ENCODE data around the gene PFKFB3. TPM values are rescaled to one million over a fixed set of nuclear protein-coding genes. Genes with fewer than 3 reads are reported as not detected.

The PFKFB3 gene
- total RNA-seq (10 to 100 TPM; 40.0 to 92.6 TPM), polyA plus RNA-seq (100 to 1,000 TPM in 1 of 2 donors, 10 to 100 TPM in 1; 11.4 to 234 TPM)
- long read RNA-seq, donor 1, full-length matches to known transcripts: 1 of 1 reads
- long read RNA-seq, donor 1, partial matches to known transcripts: 0 of 1 reads
- long read RNA-seq, donor 1, other reads (novel, unspliced or antisense): 0 of 1 reads
- long read RNA-seq, donor 2: 0 reads
- long read RNA-seq, donor 3: 0 reads
- long read RNA-seq, donor 4: 0 reads
- long read RNA-seq, donor 5, full-length matches to known transcripts: 1 of 1 reads
- long read RNA-seq, donor 5, partial matches to known transcripts: 0 of 1 reads
- long read RNA-seq, donor 5, other reads (novel, unspliced or antisense): 0 of 1 reads

DNA sequence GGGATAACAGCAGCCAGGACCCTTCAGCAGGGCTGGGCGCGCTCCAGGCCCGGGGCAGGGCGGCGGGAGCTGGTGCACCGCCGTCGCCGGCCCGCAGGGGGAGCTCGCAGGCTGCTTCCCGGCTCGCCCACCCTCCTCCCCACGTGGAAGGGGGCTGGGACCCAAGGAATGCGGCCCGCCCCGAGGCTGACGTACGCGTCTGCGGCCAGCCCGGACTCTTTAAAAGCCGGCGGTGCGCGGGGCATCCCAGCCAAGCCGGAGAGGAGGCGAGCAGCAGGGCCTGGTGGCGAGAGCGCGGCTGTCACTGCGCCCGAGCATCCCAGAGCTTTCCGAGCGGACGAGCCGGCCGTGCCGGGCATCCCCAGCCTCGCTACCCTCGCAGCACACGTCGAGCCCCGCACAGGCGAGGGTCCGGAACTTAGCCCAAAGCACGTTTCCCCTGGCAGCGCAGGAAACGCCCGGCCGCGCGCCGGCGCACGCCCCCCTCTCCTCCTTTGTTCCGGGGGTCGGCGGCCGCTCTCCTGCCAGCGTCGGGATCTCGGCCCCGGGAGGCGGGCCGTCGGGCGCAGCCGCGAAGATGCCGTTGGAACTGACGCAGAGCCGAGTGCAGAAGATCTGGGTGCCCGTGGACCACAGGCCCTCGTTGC is at the start of gene PFKFB3:
Gene PFKFB3, plus strand, starts transcription at position 249 of the 647 bp plus-strand sequence. Its CDS starts 329 bp downstream, at position 578.
- Histone ChIP-seq H3K36me3 (ENCODE audit: control insufficient read depth in 4 of 4, insufficient read depth in 4 of 4, low read length in 4 of 4) (no peaks in the 10 kb centered on the region), H3K9ac (ENCODE audit: insufficient read depth in 1 of 2, low read length in 2 of 2) (peak within 1 kb of the TSS; percentile 76 to 80), H3K4me3 (peak within 1 kb of the TSS; percentile 69), H3K27ac (ENCODE audit: low read depth in 1 of 2, low read length in 1 of 2) (peak within 1 kb of the TSS; percentile 85 to 95), H3K27me3 (ENCODE audit: control insufficient read depth in 3 of 3, insufficient read depth in 3 of 3, low read length in 2 of 3) (peaks cover 0 to 3% (median 0%) of the 10 kb centered on the region in 3 donors), H3K9me3 (ENCODE audit: control insufficient read depth in 4 of 4, insufficient read depth in 3 of 4, low read length in 3 of 4) (no peaks in the 10 kb centered on the region), H3K4me1 (ENCODE audit: control insufficient read depth in 5 of 5, insufficient read depth in 5 of 5, low read length in 5 of 5) (peaks cover 0 to 26% (median 5%) of the 10 kb centered on the region in 5 donors)
- DNase-seq (peak; percentile 97), ATAC-seq (ENCODE audit: insufficient read depth, low FRiP score) (peak; percentile 91)
- TF ChIP-seq, protein P1, sequence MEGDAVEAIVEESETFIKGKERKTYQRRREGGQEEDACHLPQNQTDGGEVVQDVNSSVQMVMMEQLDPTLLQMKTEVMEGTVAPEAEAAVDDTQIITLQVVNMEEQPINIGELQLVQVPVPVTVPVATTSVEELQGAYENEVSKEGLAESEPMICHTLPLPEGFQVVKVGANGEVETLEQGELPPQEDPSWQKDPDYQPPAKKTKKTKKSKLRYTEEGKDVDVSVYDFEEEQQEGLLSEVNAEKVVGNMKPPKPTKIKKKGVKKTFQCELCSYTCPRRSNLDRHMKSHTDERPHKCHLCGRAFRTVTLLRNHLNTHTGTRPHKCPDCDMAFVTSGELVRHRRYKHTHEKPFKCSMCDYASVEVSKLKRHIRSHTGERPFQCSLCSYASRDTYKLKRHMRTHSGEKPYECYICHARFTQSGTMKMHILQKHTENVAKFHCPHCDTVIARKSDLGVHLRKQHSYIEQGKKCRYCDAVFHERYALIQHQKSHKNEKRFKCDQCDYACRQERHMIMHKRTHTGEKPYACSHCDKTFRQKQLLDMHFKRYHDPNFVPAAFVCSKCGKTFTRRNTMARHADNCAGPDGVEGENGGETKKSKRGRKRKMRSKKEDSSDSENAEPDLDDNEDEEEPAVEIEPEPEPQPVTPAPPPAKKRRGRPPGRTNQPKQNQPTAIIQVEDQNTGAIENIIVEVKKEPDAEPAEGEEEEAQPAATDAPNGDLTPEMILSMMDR (IDR thresholded peaks at IDR 0.05; ENCODE audit: control extremely low read depth, extremely low read depth): peak; percentile 81
- 0% methylated on average over 65 to 75 of the region's 75 CpGs for WGBS, 2 donors

DNA sequence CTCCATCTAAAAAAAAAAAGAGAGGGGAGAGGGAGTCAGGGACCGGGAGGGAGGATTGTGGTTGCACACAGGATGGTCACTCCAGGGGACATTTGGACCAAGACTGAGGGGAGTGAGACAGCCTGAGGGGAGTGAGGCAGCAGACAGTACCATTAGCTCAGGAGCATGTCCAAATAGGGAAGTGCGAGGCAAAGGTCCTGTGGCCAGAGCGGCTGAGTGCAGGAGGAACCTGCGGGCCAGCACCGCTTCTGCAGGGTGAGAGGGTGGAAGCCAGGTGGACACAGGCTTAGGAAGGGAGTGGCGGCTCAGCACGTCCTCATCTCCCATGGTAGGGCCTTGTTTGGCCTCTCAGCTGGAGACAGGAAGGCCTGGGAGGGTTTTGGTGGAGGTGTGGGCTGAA is 48.9 kb upstream of the PFKFB3 start:
- no peak for DNase-seq
- H3K4me3 ChIP-seq: no peak overlapping the region
- no peaks in the 10 kb centered on the region for H3K36me3 ChIP-seq (ENCODE audit: control insufficient read depth in 4 of 4, insufficient read depth in 4 of 4, low read length in 4 of 4)
- no peak for ATAC-seq (ENCODE audit: insufficient read depth, low FRiP score)
- WGBS, 2 donors: 64 to 76% methylated on average over 7 of the region's 7 CpGs
- TF ChIP-seq, protein P1 (IDR thresholded peaks at IDR 0.05; ENCODE audit: control extremely low read depth, extremely low read depth): no peak
- H3K27ac ChIP-seq (ENCODE audit: low read depth in 1 of 2, low read length in 1 of 2): no peak overlapping the region
- H3K9ac ChIP-seq (ENCODE audit: insufficient read depth in 1 of 2, low read length in 2 of 2): no peak overlapping the region
- no peaks in the 10 kb centered on the region for H3K9me3 ChIP-seq (ENCODE audit: control insufficient read depth in 4 of 4, insufficient read depth in 3 of 4, low read length in 3 of 4)
- H3K27me3 ChIP-seq (ENCODE audit: control insufficient read depth in 3 of 3, insufficient read depth in 3 of 3, low read length in 2 of 3): no peaks in the 10 kb centered on the region
- H3K4me1 ChIP-seq (ENCODE audit: control insufficient read depth in 5 of 5, insufficient read depth in 5 of 5, low read length in 5 of 5): peaks cover 0 to 8% (median 0%) of the 10 kb centered on the region in 5 donors

DNA sequence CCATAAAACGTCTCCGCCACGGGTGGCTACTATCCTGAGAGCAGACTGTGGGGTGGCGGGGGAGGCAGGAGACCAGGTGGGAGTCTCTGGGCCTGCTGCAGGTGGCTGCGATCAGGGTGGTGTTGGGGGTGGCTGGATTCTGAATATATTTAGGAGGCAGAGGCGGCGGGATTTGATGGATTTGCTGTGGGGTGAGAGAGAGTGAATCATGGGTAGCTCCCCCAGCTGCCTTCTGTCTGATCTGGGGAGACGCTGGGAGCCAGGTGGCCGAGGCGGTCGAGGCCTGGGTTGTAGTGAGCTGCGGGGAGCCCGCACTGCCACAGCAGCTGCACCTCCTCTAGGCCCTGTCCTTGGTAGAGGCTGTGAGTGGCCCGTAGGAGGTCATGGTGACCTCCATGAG is 48.2 kb upstream of the PFKFB3 start:
- ATAC-seq (ENCODE audit: insufficient read depth, low FRiP score) (no peak), DNase-seq (no peak)
- Histone ChIP-seq H3K4me3 (no peak overlapping the region), H3K27me3 (ENCODE audit: control insufficient read depth in 3 of 3, insufficient read depth in 3 of 3, low read length in 2 of 3) (no peaks in the 10 kb centered on the region), H3K27ac (ENCODE audit: low read depth in 1 of 2, low read length in 1 of 2) (no peak overlapping the region), H3K4me1 (ENCODE audit: control insufficient read depth in 5 of 5, insufficient read depth in 5 of 5, low read length in 5 of 5) (peaks cover 0 to 8% (median 0%) of the 10 kb centered on the region in 5 donors), H3K9me3 (ENCODE audit: control insufficient read depth in 4 of 4, insufficient read depth in 3 of 4, low read length in 3 of 4) (no peaks in the 10 kb centered on the region), H3K36me3 (ENCODE audit: control insufficient read depth in 4 of 4, insufficient read depth in 4 of 4, low read length in 4 of 4) (no peaks in the 10 kb centered on the region), H3K9ac (ENCODE audit: insufficient read depth in 1 of 2, low read length in 2 of 2) (no peak overlapping the region)
- 92 to 97% methylated on average over 14 of the region's 14 CpGs for WGBS, 2 donors
- TF ChIP-seq, protein P1 (IDR thresholded peaks at IDR 0.05; ENCODE audit: control extremely low read depth, extremely low read depth): no peak
